ENCODE results near the gene SLC38A3. TPM values are rescaled to one million over a fixed set of nuclear protein-coding genes. Genes with fewer than 3 reads are reported as not detected.

SLC38A3 gene
- total and polyA plus RNA-seq, 2 experiments from 2014 or later, result 24.7 to 56.6 TPM

- no peak overlapping the region for H3K27ac ChIP-seq
Observed at GRCh38 chr3:50230104-50230793, 25.2 kb downstream of the SLC38A3 start.

GRCh38 chr3:50230794-50231125 lies 25.7 kb downstream of the SLC38A3 start:
- Histone ChIP-seq H3K4me1 (ENCODE audit: insufficient read depth) (peaks cover 15% of the 10 kb centered on the region), H2AFZ (no peak overlapping the region), H3K36me3 (replicated peaks; ENCODE audit: insufficient read depth, low read depth) (no peaks in the 10 kb centered on the region), H3K27ac (no peak overlapping the region), H4K20me1 (ENCODE audit: insufficient read depth, poor library complexity, severe bottlenecking) (no peaks in the 10 kb centered on the region), H3K4me3 (no peak overlapping the region), H3K4me2 (no peak overlapping the region), H3K27me3 (no peaks in the 10 kb centered on the region), H3K9me3 (ENCODE audit: low read depth) (no peaks in the 10 kb centered on the region), H3K9me2 (replicated peaks; ENCODE audit: insufficient read depth) (no peaks in the 10 kb centered on the region), H3K79me2 (no peaks in the 10 kb centered on the region)
- 91% methylated on average over 4 of the region's 4 CpGs for whole genome bisulfite sequencing (ENCODE audit: low lambda C conversion rate, missing lambda C conversion rate)
- DNase-seq (ENCODE audit: low spot score), result no peak
- TF ChIP-seq CTCF (IDR thresholded peaks at IDR 0.05; ENCODE audit: poor library complexity) (no peak), EZH2phosphoT487 (IDR thresholded peaks at IDR 0.05; ENCODE audit: low read depth, severe bottlenecking, unreplicated experiment) (no peak), EZH2 (IDR thresholded peaks at IDR 0.05; ENCODE audit: borderline replicate concordance) (no peak)

More at GRCh38 chr3:50230104-50230793, 25.2 kb downstream of the SLC38A3 start:
- no peaks in the 10 kb centered on the region for H4K20me1 ChIP-seq (ENCODE audit: insufficient read depth, poor library complexity, severe bottlenecking)
- peaks cover 17% of the 10 kb centered on the region for H3K4me1 ChIP-seq (ENCODE audit: insufficient read depth)
- H3K9me3 ChIP-seq (ENCODE audit: low read depth), result no peaks in the 10 kb centered on the region
- H3K9me2 ChIP-seq (replicated peaks; ENCODE audit: insufficient read depth), result no peaks in the 10 kb centered on the region
- DNase-seq (ENCODE audit: low spot score), result no peak
- no peak overlapping the region for H3K4me3 ChIP-seq
- no peaks in the 10 kb centered on the region for H3K27me3 ChIP-seq
- TF ChIP-seq CTCF (IDR thresholded peaks at IDR 0.05; ENCODE audit: poor library complexity) (no peak), EZH2 (IDR thresholded peaks at IDR 0.05; ENCODE audit: borderline replicate concordance) (no peak), EZH2phosphoT487 (IDR thresholded peaks at IDR 0.05; ENCODE audit: low read depth, severe bottlenecking, unreplicated experiment) (no peak)
- no peak overlapping the region for H2AFZ ChIP-seq
- whole genome bisulfite sequencing (ENCODE audit: low lambda C conversion rate, missing lambda C conversion rate), result 86% methylated on average over 8 of the region's 8 CpGs
- no peak overlapping the region for H3K4me2 ChIP-seq
- H3K79me2 ChIP-seq, result no peaks in the 10 kb centered on the region
- H3K36me3 ChIP-seq (replicated peaks; ENCODE audit: insufficient read depth, low read depth), result no peaks in the 10 kb centered on the region

- no peaks in the 10 kb centered on the region for H3K36me3 ChIP-seq (replicated peaks; ENCODE audit: insufficient read depth, low read depth)
- 62% methylated on average over 5 of the region's 5 CpGs for WGBS (ENCODE audit: low lambda C conversion rate, missing lambda C conversion rate)
- no peaks in the 10 kb centered on the region for H3K9me2 ChIP-seq (replicated peaks; ENCODE audit: insufficient read depth)
- no peak overlapping the region for H2AFZ ChIP-seq
- peaks cover 14% of the 10 kb centered on the region for H3K4me1 ChIP-seq (ENCODE audit: insufficient read depth)
- no peaks in the 10 kb centered on the region for H3K9me3 ChIP-seq (ENCODE audit: low read depth)
- H3K27me3 ChIP-seq, result no peaks in the 10 kb centered on the region
- H4K20me1 ChIP-seq (ENCODE audit: insufficient read depth, poor library complexity, severe bottlenecking), result peaks cover 3% of the 10 kb centered on the region
- H3K27ac ChIP-seq, result no peak overlapping the region
- no peak overlapping the region for H3K4me3 ChIP-seq
- H3K4me2 ChIP-seq, result no peak overlapping the region
- peaks cover 4% of the 10 kb centered on the region for H3K79me2 ChIP-seq
- DNase-seq (ENCODE audit: low spot score), result no peak
- no peak for TF ChIP-seq EZH2phosphoT487 (IDR thresholded peaks at IDR 0.05; ENCODE audit: low read depth, severe bottlenecking, unreplicated experiment)
Observed at GRCh38 chr3:50231581-50231980, 26.5 kb downstream of the SLC38A3 start.

GRCh38 chr3:50232303-50232702 lies 27.2 kb downstream of the SLC38A3 start:
- Histone ChIP-seq H3K36me3 (replicated peaks; ENCODE audit: insufficient read depth, low read depth) (no peaks in the 10 kb centered on the region), H3K79me2 (peaks cover 12% of the 10 kb centered on the region), H3K9me2 (replicated peaks; ENCODE audit: insufficient read depth) (no peaks in the 10 kb centered on the region), H3K27ac (no peak overlapping the region), H3K27me3 (no peaks in the 10 kb centered on the region), H4K20me1 (ENCODE audit: insufficient read depth, poor library complexity, severe bottlenecking) (peaks cover 9% of the 10 kb centered on the region), H3K4me2 (no peak overlapping the region), H3K9me3 (ENCODE audit: low read depth) (no peaks in the 10 kb centered on the region), H2AFZ (no peak overlapping the region), H3K4me1 (ENCODE audit: insufficient read depth) (peaks cover 9% of the 10 kb centered on the region), H3K4me3 (no peak overlapping the region)
- no peak for DNase-seq (ENCODE audit: low spot score)
- TF ChIP-seq EZH2phosphoT487 (IDR thresholded peaks at IDR 0.05; ENCODE audit: low read depth, severe bottlenecking, unreplicated experiment) (no peak), EZH2 (IDR thresholded peaks at IDR 0.05; ENCODE audit: borderline replicate concordance) (no peak), CTCF (IDR thresholded peaks at IDR 0.05; ENCODE audit: poor library complexity) (no peak)
- WGBS (ENCODE audit: low lambda C conversion rate, missing lambda C conversion rate), result 89% methylated on average over 3 of the region's 3 CpGs

All from hepatocyte (in vitro differentiated cells).